ENCODE results near the gene GNA14.

DNA sequence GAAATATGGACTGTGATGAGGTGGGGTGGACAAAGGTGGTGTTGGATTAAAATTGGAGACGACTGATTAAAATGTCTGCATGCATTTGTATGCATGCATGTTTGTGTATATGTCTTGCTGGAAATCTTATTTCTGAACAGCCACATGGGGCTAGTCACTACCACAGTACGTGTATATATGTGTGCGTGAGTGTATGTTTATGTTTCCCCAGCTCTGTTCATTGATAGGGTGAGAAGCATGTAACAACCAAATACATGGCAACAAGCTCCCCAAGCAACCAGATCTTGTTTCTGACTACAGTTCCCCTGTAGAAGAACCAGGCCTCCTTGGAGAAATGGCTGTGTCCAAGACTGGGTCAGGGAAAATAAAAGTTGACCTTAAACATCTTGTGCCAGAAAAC lies 139.7 kb downstream of the GNA14 start:
- TF ChIP-seq EZH2 (IDR thresholded peaks at IDR 0.05; ENCODE audit: borderline replicate concordance, low read length): no peak
- TF ChIP-seq, protein P1, sequence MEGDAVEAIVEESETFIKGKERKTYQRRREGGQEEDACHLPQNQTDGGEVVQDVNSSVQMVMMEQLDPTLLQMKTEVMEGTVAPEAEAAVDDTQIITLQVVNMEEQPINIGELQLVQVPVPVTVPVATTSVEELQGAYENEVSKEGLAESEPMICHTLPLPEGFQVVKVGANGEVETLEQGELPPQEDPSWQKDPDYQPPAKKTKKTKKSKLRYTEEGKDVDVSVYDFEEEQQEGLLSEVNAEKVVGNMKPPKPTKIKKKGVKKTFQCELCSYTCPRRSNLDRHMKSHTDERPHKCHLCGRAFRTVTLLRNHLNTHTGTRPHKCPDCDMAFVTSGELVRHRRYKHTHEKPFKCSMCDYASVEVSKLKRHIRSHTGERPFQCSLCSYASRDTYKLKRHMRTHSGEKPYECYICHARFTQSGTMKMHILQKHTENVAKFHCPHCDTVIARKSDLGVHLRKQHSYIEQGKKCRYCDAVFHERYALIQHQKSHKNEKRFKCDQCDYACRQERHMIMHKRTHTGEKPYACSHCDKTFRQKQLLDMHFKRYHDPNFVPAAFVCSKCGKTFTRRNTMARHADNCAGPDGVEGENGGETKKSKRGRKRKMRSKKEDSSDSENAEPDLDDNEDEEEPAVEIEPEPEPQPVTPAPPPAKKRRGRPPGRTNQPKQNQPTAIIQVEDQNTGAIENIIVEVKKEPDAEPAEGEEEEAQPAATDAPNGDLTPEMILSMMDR (conservative IDR thresholded peaks at IDR 0.05 in 1 of 2, IDR thresholded peaks at IDR 0.05 in 1 of 2; ENCODE audit: extremely low read depth in 1 of 2, insufficient read depth in 1 of 2, low read depth in 1 of 2, low read length in 2 of 2): no peak
